SU-DHL-6 (cell line): ENCODE measurements around the gene C16orf89.

ENCODE experiments used
- CTCF ChIP-seq: fragments of 200-600 bp; sonication (generic); IDR thresholded peaks from one replicate; pipeline ENCODE4 v1.5.1; 2017; ENCODE audit warnings: antibody characterized with exemption, mild to moderate bottlenecking, low read length, moderate library complexity; ENCODE audit not compliant: insufficient read depth, poor library complexity, severe bottlenecking
- EZH2phosphoT487 ChIP-seq: fragments of 200-600 bp; sonication (generic), shearing (Covaris generic); conservative IDR thresholded peaks from 2 replicates; pipeline ENCODE4 v1.6.1; 2018; ENCODE audit warnings: mild to moderate bottlenecking, antibody characterized with exemption, low read length, moderate library complexity, mixed read lengths

GRCh38 chr16:5019775-5020174 is 46.0 kb downstream of the C16orf89 start:
- TF ChIP-seq CTCF (no peak), EZH2phosphoT487 (no peak)
